Right lung (tissue), 5 donors: ENCODE data around the gene RASAL2. TPM values are rescaled to one million over a fixed set of nuclear protein-coding genes. Genes with fewer than 3 reads are reported as not detected.

ENCODE experiments used
- DNase-seq, 2 donors: peaks; one replicate each; pipeline ENCODE4 v3.0.0-alpha.2; 2013
- polyA plus RNA-seq, 5 donors: library from polyadenylated mRNA; unstranded; fragments of 120-200 nt; gene quantifications; one replicate each; pipeline versions ENCODE4 v1.2.1 to v1.2.3, GENCODE V29; 2013; ENCODE audit warnings: inconsistent platforms in 1 of 5, low replicate concordance in 1 of 5; ENCODE audit not compliant: insufficient read length in 5 of 5, insufficient read depth in 1 of 5

RASAL2 gene
- polyA plus RNA-seq, 5 donors, result 17.2 to 34.3 (median 32.0) TPM

DNA sequence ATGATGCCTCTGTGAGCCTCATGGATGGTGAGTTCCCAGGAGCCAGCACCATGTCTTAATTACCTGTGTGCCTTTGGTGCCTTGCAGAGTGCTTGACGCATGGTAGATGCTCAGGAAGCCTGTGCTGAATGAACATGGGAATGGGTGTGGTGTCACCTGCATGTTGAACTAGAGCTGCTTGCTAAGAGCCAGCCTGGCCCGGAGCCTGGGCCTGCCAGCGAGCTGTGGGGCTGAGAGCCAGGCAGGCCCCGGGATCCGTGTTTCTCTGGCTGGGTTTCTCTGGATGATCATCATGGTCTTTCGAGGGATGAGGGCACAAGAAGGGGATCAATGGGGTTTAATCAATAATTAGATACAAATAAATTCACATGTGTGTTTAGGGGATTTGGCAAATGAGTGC is 412.3 kb downstream of the RASAL2 start:
- DNase-seq, result no peak

- DNase-seq, result no peak
Measured at GRCh38 chr1:178506669-178507068, 412.8 kb downstream of the RASAL2 start.

- DNase-seq, result no peak
Measured at GRCh38 chr1:178509414-178510007, 415.6 kb downstream of the RASAL2 start.

- no peak for DNase-seq
Measured at GRCh38 chr1:178510155-178510554, 416.3 kb downstream of the RASAL2 start.

DNA sequence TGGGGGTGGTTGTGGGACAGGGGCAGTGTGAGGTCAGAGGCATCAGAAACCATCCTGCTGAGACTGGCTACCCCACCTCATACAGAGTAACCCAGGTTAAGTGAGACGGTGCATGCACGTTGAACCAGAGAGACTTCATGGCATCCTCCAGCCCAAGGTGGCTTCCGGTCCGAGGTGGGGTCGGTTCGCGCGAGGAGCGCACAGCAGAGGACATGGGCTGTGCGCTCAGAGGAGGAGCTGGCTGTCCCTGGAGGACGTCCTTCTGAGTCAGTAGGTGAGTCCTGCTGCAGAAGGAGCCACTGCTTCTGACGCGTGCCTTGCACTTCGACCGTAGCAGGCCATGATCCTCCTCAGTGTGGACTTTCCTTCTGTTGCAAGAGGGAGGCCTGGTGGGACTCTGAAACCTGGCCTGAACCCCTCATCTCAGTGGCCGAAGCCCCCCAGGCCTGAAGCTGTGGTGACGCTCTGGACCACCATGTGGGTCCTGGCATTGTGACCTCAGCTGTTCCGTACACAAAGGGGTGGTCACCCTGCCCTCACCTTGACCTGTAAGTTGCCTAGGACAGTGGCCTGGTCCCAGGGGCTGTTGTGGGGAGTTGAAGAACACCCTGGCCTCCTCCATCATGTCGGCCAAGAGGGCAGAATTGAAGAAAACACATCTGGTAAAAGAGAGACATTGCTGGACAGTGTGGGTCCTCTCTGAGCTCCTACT is 418.8 kb downstream of the RASAL2 start, which contains the start of gene TEX35:
TSS of gene TEX35 (plus strand) at position 544 of the 712 bp plus-strand sequence. CDS start at position 624, 80 bp downstream.
- DNase-seq, result no peak

DNA sequence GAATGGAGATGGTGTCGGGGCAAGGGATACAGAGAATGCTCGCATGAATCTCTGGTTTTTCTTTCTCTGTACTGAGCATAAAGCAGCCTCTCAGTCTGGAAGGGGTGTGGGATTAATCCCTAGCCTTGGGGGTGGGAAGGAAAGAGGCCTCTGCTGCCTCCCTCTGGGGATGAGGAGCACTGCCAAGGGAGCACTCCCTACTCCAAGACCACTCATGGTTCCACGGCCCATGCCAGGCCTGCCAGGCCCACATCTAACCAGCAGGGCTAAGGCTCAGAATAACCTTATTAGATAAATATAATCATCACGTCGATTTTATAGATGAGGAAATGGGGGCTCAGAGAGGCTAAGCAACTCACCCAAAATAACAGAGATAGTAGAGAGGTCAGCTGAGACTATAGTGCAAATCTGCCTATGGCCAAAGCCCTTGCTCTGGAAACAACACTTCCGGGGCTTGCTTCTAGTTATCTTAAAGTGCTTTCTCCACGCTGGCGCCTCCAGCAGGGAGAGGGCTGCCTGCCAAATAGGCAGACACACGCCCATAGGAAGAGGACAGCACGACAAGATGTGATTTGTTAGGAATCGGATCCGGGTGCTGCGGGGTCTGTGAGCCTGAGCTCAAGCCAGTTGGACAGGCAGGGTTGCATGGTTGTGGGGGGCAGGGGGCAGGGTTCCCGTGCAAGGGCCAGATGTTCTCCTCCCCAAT is 419.5 kb downstream of the RASAL2 start:
- peak; percentile 48 to 56 for DNase-seq

DNA sequence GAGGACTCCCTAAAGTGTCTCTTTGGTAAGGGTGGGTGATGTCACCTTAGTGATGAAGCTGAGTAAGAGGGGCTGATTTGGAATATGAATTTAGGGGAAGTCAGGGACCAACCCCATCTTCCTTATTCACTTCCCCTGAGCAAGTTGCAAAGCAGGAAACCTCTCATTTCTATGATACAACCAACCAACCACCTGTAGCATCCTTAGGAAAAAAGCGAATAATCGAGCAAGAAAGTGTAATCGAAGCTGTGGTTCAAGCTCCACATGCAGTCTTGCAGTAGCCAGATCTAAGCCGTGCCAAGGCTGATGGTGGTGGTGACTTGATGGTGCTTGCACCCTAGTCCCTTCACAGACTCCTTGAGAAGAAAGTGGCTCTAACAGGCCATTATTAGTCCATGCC is 422.2 kb downstream of the RASAL2 start:
- DNase-seq, result no peak

DNA sequence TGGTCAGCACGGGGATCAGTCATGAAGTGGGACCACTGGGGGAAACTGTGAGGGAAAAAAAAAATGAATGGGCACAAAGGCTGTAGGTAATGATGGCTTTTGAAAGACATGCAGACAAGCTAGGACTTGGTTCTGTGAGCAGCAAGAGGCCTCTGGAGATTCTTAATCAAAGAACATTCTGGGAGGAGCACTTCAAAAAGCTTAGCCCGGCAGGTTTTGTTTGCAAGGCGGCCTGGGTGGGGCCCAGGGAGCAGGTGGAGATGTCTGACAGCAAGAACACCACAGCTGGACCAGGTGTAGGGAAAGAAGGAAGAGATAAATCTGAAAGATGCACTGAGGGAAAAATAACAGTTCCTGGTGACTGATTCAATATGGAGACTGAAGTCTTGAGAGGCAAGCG is 425.0 kb downstream of the RASAL2 start:
- DNase-seq, result no peak

DNA sequence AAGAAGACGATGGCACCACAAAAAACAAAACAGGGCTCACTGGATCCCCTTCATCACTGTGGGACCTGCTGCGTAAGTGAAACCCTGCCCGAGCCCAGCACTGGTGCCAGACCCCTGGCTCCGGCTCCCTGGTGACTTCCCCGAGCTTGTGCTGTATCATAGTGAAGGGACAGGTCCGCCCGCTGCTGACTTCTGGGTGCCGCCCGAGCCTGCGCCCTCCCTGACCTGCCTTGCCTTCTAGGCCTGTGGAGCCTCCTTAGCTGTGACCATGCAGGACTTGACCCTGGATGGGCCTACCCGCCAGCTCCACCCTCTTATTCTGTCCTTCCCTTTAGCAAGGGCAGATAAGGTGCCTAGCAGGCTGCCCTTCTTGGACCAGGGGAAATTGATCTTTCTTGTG is 426.9 kb downstream of the RASAL2 start:
- no peak for DNase-seq

DNA sequence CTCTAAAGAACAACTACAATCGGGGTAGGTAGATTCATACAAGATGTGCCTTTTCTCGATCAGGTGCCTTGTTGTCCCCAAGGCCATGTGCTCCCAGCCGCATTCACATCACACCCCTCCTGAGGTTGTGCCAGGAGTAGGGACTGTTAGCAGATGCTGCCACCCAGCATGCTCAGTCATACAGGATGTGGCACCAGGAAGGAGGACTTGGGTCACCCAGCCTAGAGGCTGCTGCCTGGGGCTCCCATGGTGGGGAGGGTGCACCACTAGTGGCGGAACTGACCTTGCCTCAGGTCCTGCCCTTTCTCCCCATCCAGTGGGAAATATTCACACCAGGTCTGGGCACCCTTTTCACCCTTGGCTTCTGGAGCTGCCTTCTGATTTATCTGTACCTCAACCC is 427.3 kb downstream of the RASAL2 start:
- no peak for DNase-seq

GRCh38 chr1:178527117-178527516 is 433.2 kb downstream of the RASAL2 start:
- no peak for DNase-seq

DNA sequence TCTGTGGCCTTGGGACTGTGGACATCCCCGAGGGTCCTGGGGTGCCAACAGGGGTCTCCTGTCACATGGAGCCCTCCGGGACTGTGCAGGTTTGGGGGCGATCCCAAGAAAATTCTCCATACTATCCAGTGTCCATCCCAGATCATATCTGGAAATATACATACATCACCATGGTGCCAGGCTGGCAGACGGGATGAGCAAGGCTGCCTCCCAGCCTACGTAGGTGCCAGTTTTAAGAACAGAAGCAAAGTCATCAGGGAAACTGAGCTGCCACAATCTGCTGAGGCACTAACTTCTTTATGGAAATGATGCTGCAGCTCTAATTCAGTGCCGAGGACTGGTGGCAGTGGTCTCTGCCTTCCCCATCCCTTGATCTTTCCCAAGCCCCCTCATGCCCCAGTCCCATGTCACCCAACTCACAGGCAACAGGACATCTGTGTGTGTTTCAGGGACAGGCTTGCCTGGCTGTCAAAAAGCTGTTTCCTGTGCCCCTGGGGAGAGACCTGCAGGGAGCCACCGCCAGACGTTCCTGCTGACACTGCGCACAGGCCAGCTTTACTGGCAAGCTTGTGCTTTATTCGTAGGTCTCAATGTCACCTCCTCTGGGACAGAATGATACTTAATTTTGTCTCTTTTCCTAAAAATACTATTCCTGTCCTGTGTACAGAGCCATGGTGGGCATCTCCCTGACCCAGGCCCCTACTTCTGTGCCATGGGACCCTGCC is 434.5 kb downstream of the RASAL2 start:
- no peak for DNase-seq

DNA sequence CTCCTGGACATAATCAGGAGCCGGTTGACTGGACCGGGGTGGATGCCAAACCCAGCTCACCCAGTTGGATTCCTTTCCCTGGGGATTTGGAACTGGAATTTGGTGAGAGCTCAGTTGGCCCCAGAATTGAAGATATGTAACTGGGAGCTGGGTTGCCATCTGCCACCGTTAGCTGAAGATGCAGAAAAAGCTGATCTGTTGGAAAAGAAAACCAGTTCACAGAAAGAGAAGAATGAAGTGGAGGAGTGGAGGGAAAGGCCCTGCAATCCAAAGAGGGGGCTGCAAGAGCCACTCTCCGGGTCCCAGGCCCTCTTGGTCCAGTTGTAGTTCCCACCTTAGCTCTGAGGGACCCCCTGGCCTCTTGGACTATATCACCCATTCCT is 435.0 kb downstream of the RASAL2 start:
- no peak for DNase-seq

DNA sequence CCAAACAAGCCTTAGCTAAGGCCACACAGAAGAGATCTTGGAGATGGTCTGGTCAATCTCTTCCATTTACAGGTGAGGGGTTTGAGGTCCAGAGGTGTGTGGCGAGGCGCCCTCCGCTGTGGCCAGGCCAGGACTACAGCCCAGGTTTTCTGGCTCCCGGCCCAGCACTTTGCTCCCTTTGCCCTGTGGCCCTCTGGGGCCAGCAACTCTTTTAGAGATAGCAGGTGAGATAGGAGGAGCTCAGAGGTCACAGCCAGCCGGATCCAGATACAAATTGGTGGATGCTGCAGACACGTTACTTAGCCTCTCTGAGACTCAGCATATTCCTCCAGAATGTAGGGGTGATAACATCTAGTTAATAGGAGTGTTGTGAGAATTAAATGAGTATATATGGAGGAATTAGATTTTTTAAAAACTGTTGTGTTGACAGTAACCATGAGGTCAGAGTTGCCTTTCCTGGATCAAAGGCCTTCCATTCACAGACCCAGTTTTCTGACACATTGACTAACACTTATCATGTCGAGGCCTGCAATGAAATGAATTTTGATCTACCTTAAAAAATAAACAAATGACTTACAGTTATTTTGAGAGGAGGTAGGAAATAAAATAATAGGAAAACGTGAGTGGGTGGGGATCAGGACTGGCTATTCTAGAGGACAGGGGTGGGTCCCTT is 435.6 kb downstream of the RASAL2 start:
- DNase-seq, result no peak

DNA sequence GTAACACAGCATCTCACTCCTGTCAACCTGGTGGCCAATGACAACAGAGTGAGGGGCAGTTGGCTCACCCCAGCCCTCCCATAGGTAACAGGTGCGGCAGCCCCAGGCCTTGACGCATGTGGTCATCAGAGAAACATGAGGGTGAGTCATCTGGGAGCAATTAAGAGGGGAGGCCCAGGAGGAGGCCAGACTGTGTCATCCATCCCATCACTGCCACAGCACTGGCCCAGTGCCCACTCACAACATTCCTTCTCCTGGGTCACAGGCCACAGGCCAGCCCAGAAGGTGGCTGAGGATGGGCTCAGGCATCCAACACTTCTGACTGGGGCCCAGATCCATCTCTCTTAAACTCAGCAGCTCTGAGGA is 436.1 kb downstream of the RASAL2 start:
- DNase-seq, result no peak

DNA sequence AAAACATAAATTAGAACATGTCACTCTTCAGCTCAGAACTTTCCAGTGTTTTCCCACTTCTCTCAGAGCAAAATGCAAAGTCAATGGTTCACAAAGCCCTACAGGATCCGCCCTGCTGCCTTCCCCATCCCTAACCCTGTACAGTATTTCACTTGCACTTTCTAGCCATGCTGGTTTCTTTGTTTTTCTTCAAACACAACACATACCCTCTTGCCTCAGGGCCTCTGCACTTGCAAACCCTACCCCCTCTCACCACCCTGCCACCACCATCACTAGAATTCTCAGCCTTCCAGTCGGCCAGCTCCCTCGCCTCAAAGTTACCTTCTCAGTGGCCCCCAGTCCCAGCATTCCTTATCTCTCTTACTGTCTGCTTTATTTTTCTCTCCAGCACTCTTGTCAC is 436.6 kb downstream of the RASAL2 start:
- no peak for DNase-seq

GRCh38 chr1:178531887-178532286 is 438.0 kb downstream of the RASAL2 start:
- peak in 1 of 2 donors; percentile 39 for DNase-seq

GRCh38 chr1:178532392-178532791 is 438.5 kb downstream of the RASAL2 start:
- peak; percentile 67 to 78 for DNase-seq

DNA sequence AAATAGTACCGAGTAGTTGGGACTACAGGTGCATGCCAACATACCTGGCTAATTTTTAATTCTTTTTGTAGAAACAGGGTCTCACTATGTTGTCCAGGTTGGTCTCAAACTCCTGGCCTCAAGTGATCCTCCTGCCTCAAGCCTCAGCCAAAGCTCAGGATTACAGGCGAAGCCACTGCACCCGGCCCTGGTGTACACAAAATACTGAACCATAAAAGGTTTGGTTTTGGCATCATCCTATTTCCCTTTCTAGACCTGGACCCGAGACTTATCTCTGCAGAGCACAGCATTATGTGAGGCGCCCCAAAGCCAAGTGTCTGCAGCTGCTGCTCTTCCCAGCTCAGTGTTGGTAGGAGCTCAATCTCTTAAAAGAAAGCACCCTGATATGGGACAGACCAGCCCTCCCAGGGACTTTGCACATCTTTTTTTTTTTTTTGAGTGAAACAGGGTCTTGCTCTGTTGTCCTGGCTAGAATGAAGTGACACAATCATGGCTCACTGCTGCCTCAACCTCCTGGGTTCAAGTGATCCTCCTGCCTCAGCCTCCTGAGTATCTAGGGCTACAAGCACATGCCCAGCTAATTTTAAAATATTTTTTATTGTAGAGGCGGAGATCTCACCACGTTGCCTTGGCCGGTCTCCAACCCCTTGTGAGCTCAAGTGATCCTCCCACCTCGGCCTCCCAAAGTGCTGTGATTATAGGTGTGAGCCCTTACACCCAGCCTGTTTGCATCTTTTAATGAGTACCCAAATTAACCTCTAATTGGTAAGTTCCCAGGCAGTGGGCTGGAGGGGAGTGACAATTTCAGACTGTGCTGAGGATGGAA is 439.4 kb downstream of the RASAL2 start:
- DNase-seq, result no peak
